ENCODE data around the gene ATR. TPM values are rescaled to one million over a fixed set of nuclear protein-coding genes. Genes with fewer than 3 reads are reported as not detected.

The ATR gene
- total RNA-seq, 1 donor = 22.1 TPM

DNA sequence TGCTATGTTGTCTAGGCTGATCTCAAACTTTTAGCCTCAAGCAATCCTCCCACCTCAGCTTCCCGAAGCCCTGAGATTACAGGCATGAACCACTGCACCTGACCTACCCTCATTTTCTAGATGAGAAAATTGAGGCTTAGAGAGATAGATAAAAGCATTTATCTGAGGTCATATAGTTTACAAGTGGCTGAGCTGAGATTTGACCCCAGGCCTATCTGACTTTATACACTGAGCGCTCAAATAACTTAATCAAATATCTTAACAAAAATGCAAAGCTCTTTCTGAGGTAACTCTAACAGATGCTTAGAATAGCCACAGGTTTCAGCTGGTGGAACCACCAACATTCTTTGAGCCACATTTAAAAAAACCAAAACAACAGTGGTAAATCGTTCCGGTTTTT is 23.2 kb upstream of the ATR start:
- Histone ChIP-seq H3K27ac (ENCODE audit: low read depth, low read length) (no peak overlapping the region), H3K4me1 (ENCODE audit: insufficient read depth, low read length) (peaks cover 3% of the 10 kb centered on the region), H4K20me1 (ENCODE audit: insufficient read depth, low read length) (no peaks in the 10 kb centered on the region), H3K27me3 (ENCODE audit: insufficient read depth, low read length) (peaks cover 3% of the 10 kb centered on the region), H3K36me3 (ENCODE audit: insufficient read depth, low read length) (no peaks in the 10 kb centered on the region), H3K79me2 (ENCODE audit: insufficient read depth, low read length) (no peaks in the 10 kb centered on the region), H2AFZ (ENCODE audit: low read length) (no peak overlapping the region), H3K4me3 (ENCODE audit: insufficient read depth, low read length) (no peak overlapping the region), H3K4me2 (ENCODE audit: insufficient read depth, low read length) (no peak overlapping the region), H3K9me3 (ENCODE audit: low read depth, low read length) (no peaks in the 10 kb centered on the region)
- DNase-seq (ENCODE audit: insufficient read length, low spot score, missing footprints) = no peak
- TF ChIP-seq CTCF (IDR thresholded peaks at IDR 0.05; ENCODE audit: extremely low read depth, low read depth, low read length) = no peak

GRCh38 chr3:142597906-142598305 is 19.4 kb upstream of the ATR start:
- H3K36me3 ChIP-seq (ENCODE audit: insufficient read depth, low read length) = no peaks in the 10 kb centered on the region
- H3K79me2 ChIP-seq (ENCODE audit: insufficient read depth, low read length) = no peaks in the 10 kb centered on the region
- H3K27ac ChIP-seq (ENCODE audit: low read depth, low read length) = no peak overlapping the region
- no peak overlapping the region for H3K4me3 ChIP-seq (ENCODE audit: insufficient read depth, low read length)
- no peak overlapping the region for H2AFZ ChIP-seq (ENCODE audit: low read length)
- no peak for TF ChIP-seq CTCF (IDR thresholded peaks at IDR 0.05; ENCODE audit: extremely low read depth, low read depth, low read length)
- H3K4me1 ChIP-seq (ENCODE audit: insufficient read depth, low read length) = peaks cover 13% of the 10 kb centered on the region
- H4K20me1 ChIP-seq (ENCODE audit: insufficient read depth, low read length) = no peaks in the 10 kb centered on the region
- no peak overlapping the region for H3K4me2 ChIP-seq (ENCODE audit: insufficient read depth, low read length)
- peaks cover under 1% of the 10 kb centered on the region for H3K27me3 ChIP-seq (ENCODE audit: insufficient read depth, low read length)
- no peak for DNase-seq (ENCODE audit: insufficient read length, low spot score, missing footprints)
- H3K9me3 ChIP-seq (ENCODE audit: low read depth, low read length) = no peaks in the 10 kb centered on the region

- no peak for TF ChIP-seq CTCF (IDR thresholded peaks at IDR 0.05; ENCODE audit: extremely low read depth, low read depth, low read length)
- peak overlapping the region; percentile 93 for H3K4me2 ChIP-seq (ENCODE audit: insufficient read depth, low read length)
- DNase-seq (ENCODE audit: insufficient read length, low spot score, missing footprints) = no peak
These were observed 18.2 kb upstream of the ATR start for GRCh38 chr3:142596726-142597088.

DNA sequence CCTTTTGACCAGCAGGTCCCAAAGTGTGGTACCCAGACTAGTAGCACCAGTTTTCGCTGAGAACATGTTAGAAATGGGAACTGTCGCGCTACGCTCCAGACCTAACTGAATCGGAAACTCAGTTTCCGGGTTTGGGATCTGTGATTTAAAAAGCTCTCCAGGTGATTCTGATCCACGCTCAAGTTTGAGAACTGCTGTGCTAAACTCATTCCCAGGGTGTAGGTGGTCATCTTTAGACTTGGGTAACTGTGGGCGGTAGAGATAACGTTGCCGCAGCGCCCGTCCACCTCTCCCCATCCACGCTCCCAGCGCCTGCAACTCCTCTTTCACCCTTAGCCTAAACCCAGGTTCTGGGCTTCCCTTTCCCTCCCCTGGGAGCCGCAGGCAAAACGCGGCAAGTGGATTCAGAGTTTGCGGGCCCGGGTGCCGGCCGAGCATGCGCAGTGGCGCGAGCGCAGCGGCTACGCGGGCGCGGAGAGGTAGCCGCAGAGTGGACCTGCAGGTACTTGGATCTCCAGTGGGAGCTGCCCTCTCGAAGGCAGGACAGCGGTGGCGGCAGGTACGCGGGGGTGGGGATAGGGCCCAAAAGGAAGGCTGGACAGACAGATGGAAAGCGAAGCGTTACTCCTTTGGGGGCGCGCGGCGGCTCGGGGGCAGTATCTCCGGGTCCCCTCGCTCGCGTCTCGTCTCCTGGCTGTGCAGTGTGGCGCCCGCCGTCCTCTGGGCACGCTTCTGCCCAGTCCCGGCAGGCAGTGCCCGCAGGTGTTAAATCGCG is 17.6 kb upstream of the ATR start, which contains the start of gene PLS1:
PLS1 (plus strand) TSS at position 443 of the 775 bp plus-strand sequence. CDS start 67,845 bp downstream, outside the sequence.
- Histone ChIP-seq H3K4me1 (ENCODE audit: insufficient read depth, low read length) (peaks cover 13% of the 10 kb centered on the region), H3K79me2 (ENCODE audit: insufficient read depth, low read length) (no peaks in the 10 kb centered on the region), H3K4me2 (ENCODE audit: insufficient read depth, low read length) (peak within 1 kb of the TSS; percentile 93), H3K36me3 (ENCODE audit: insufficient read depth, low read length) (no peaks in the 10 kb centered on the region), H2AFZ (ENCODE audit: low read length) (peak within 1 kb of the TSS; percentile 94), H4K20me1 (ENCODE audit: insufficient read depth, low read length) (no peaks in the 10 kb centered on the region), H3K4me3 (ENCODE audit: insufficient read depth, low read length) (peak within 1 kb of the TSS; percentile 84), H3K27me3 (ENCODE audit: insufficient read depth, low read length) (no peaks in the 10 kb centered on the region), H3K27ac (ENCODE audit: low read depth, low read length) (peak within 1 kb of the TSS; percentile 46), H3K9me3 (ENCODE audit: low read depth, low read length) (no peaks in the 10 kb centered on the region)
- DNase-seq (ENCODE audit: insufficient read length, low spot score, missing footprints) = peak; percentile 93
- no peak for TF ChIP-seq CTCF (IDR thresholded peaks at IDR 0.05; ENCODE audit: extremely low read depth, low read depth, low read length)

More at GRCh38 chr3:142596726-142597088, 18.2 kb upstream of the ATR start:
- Histone ChIP-seq H3K27ac (ENCODE audit: low read depth, low read length) (no peak overlapping the region), H3K4me3 (ENCODE audit: insufficient read depth, low read length) (peak overlapping the region; percentile 84), H3K36me3 (ENCODE audit: insufficient read depth, low read length) (no peaks in the 10 kb centered on the region), H3K27me3 (ENCODE audit: insufficient read depth, low read length) (no peaks in the 10 kb centered on the region), H3K9me3 (ENCODE audit: low read depth, low read length) (no peaks in the 10 kb centered on the region), H4K20me1 (ENCODE audit: insufficient read depth, low read length) (no peaks in the 10 kb centered on the region), H3K4me1 (ENCODE audit: insufficient read depth, low read length) (peaks cover 13% of the 10 kb centered on the region), H3K79me2 (ENCODE audit: insufficient read depth, low read length) (no peaks in the 10 kb centered on the region), H2AFZ (ENCODE audit: low read length) (peak overlapping the region; percentile 94)

Data from osteoblast (primary cell).